Liver (tissue), 9 donors: ENCODE measurements around the gene ERC2. TPM values are rescaled to one million over a fixed set of nuclear protein-coding genes. Genes with fewer than 3 reads are reported as not detected.

Experiments
- DNase-seq: peaks from one replicate; pipeline ENCODE4 v3.0.0-alpha.2; 2017; ENCODE audit warnings: low spot score
- H3K27ac ChIP-seq, 2 donors: one replicate each; pipeline ENCODE4 v1.7.0; 2013; ENCODE audit warnings: inconsistent platforms in 2 of 2, low read length in 2 of 2, control low read depth in 1 of 2, low read depth in 1 of 2, mild to moderate bottlenecking in 1 of 2
- H3K27me3 ChIP-seq, 4 donors: one replicate each; pipeline versions ENCODE4 v1.6.1 to v1.7.0; 2013; ENCODE audit warnings: low read length in 3 of 4, inconsistent platforms in 1 of 4, mild to moderate bottlenecking in 1 of 4, moderate library complexity in 1 of 4; ENCODE audit not compliant: control insufficient read depth in 4 of 4, insufficient read depth in 4 of 4
- H3K36me3 ChIP-seq, 4 donors: one replicate each; pipeline versions ENCODE4 v1.6.1 to v1.7.0; 2013; ENCODE audit warnings: low read length in 3 of 4, mild to moderate bottlenecking in 3 of 4, low read depth in 1 of 4, moderate library complexity in 1 of 4; ENCODE audit not compliant: control insufficient read depth in 4 of 4, insufficient read depth in 3 of 4
- H3K4me1 ChIP-seq, 4 donors: one replicate each; pipeline versions ENCODE4 v1.6.1 to v1.7.0; 2013; ENCODE audit warnings: low read length in 3 of 4, mild to moderate bottlenecking in 3 of 4, moderate library complexity in 1 of 4; ENCODE audit not compliant: control insufficient read depth in 4 of 4, insufficient read depth in 4 of 4
- H3K4me3 ChIP-seq, 3 donors: one replicate each; pipeline versions ENCODE4 v1.6.1 to v1.7.0; 2013; ENCODE audit warnings: low read length in 3 of 3, control low read depth in 1 of 3, low read depth in 1 of 3, mild to moderate bottlenecking in 1 of 3
- H3K9ac ChIP-seq, 2 donors: one replicate each; pipeline ENCODE4 v1.7.0; 2013; ENCODE audit warnings: low read length in 2 of 2, mild to moderate bottlenecking in 2 of 2, moderate library complexity in 2 of 2, control low read depth in 1 of 2, low read depth in 1 of 2
- H3K9me3 ChIP-seq, 4 donors: one replicate each; pipeline versions ENCODE4 v1.6.1 to v1.7.0; 2013; ENCODE audit warnings: low read length in 3 of 4; ENCODE audit not compliant: control insufficient read depth in 4 of 4
- ATF3 ChIP-seq: IDR thresholded peaks from 2 replicates; pipeline ENCODE4 v1.6.1; 2016; ENCODE audit warnings: antibody characterized with exemption
- CTCF ChIP-seq: fragments of 150-350 bp; IDR thresholded peaks from 2 replicates; pipeline ENCODE4 v1.5.1; 2017; ENCODE audit warnings: improper control_type of control experiment, low read depth, low read length; ENCODE audit not compliant: missing input control
- FOXA1 ChIP-seq: IDR thresholded peaks from 2 replicates; pipeline ENCODE4 v1.6.1; 2016; ENCODE audit warnings: antibody characterized with exemption
- FOXA2 ChIP-seq: IDR thresholded peaks from 2 replicates; pipeline ENCODE4 v1.6.1; 2016; ENCODE audit warnings: antibody characterized with exemption
- GABPA ChIP-seq, 2 donors: IDR thresholded peaks in 1 of 2; conservative IDR thresholded peaks in 1 of 2; 2 replicates each; pipeline ENCODE4 v1.6.1; 2016; ENCODE audit warnings: antibody characterized with exemption in 2 of 2, mild to moderate bottlenecking in 1 of 2, moderate library complexity in 1 of 2
- HNF4A ChIP-seq, 2 donors: conservative IDR thresholded peaks; 2 replicates each; pipeline ENCODE4 v1.6.1; 2016; ENCODE audit warnings: antibody characterized with exemption in 2 of 2, mild to moderate bottlenecking in 2 of 2
- HNF4G ChIP-seq: IDR thresholded peaks from 2 replicates; pipeline ENCODE4 v1.6.1; 2016; ENCODE audit warnings: antibody characterized with exemption
- JUND ChIP-seq, 2 donors: IDR thresholded peaks; 2 replicates each; pipeline ENCODE4 v1.6.1; 2016; ENCODE audit warnings: antibody characterized with exemption in 2 of 2
- MAX ChIP-seq: IDR thresholded peaks from 2 replicates; pipeline ENCODE4 v1.6.1; 2016; ENCODE audit warnings: antibody characterized with exemption
- RAD21 ChIP-seq, 2 donors: IDR thresholded peaks; 2 replicates each; pipeline ENCODE4 v1.6.1; 2016; ENCODE audit warnings: antibody characterized with exemption in 2 of 2, mild to moderate bottlenecking in 2 of 2
- REST ChIP-seq: IDR thresholded peaks from 2 replicates; pipeline ENCODE4 v1.6.1; 2016; ENCODE audit warnings: antibody characterized with exemption, mild to moderate bottlenecking
- RXRA ChIP-seq, 2 donors: IDR thresholded peaks; 2 replicates each; pipeline ENCODE4 v1.6.1; 2017 to 2018; ENCODE audit warnings: antibody characterized with exemption in 2 of 2, mild to moderate bottlenecking in 1 of 2
- SP1 ChIP-seq: IDR thresholded peaks from 2 replicates; pipeline ENCODE4 v1.6.1; 2018; ENCODE audit warnings: antibody characterized with exemption, mild to moderate bottlenecking
- TAF1 ChIP-seq: conservative IDR thresholded peaks from 2 replicates; pipeline ENCODE4 v1.6.1; 2016; ENCODE audit warnings: antibody characterized with exemption, mild to moderate bottlenecking
- YY1 ChIP-seq: IDR thresholded peaks from 2 replicates; pipeline ENCODE4 v1.6.1; 2016; ENCODE audit warnings: antibody characterized with exemption, mild to moderate bottlenecking
- ZBTB33 ChIP-seq: IDR thresholded peaks from 2 replicates; pipeline ENCODE4 v1.6.1; 2016; ENCODE audit warnings: antibody characterized with exemption
- WGBS: extraction: QIAGEN DNeasy Blood & Tissue Kit; methylation state at CpG from one replicate; pipeline ENCODE4 v1.1.7; 2013; 5-methylcytosine and 5-hydroxymethylcytosine counted together
- polyA plus RNA-seq, 2 donors: library from polyadenylated mRNA; stranded (reverse) in 1 of 2; unstranded in 1 of 2; fragments of 200-250 nt in 1 of 2; fragments of >200 nt in 1 of 2; fragmentation: Nextera tagmentation in 1 of 2; extraction: Ambion mirVana in 1 of 2; gene quantifications; one replicate each; pipeline versions ENCODE4 v1.2.1 to v1.2.3, GENCODE V29; 2013 to 2015
- total RNA-seq, 2 donors: library from RNA; depleted of rRNA; stranded (reverse); fragments of >200 nt; gene quantifications; one replicate each; pipeline ENCODE4 v1.2.3, GENCODE V29; 2014
- donor health status: healthy.
- donor health status: healthy.
- donor health status: healthy.
- donor health status: healthy.
- donor health status: healthy.

ERC2 gene
- total and polyA plus RNA-seq, 4 donors = 0.14 to 0.25 TPM; not detected in 2

- Histone ChIP-seq H3K27ac (no peak overlapping the region), H3K27me3 (no peaks in the 10 kb centered on the region), H3K4me3 (no peak overlapping the region), H3K4me1 (no peaks in the 10 kb centered on the region), H3K9me3 (peaks cover 0 to 4% (median 2%) of the 10 kb centered on the region in 4 donors), H3K9ac (no peak overlapping the region), H3K36me3 (no peaks in the 10 kb centered on the region)
- TF ChIP-seq SP1 (no peak), ZBTB33 (no peak)
- DNase-seq = no peak
Measured at GRCh38 chr3:56282341-56282740, 185.9 kb downstream of the ERC2 start.

- no peak overlapping the region for H3K4me3 ChIP-seq
- no peaks in the 10 kb centered on the region for H3K27me3 ChIP-seq
- peaks cover 0 to 4% (median 2%) of the 10 kb centered on the region in 4 donors for H3K9me3 ChIP-seq
- no peaks in the 10 kb centered on the region for H3K36me3 ChIP-seq
- 69% methylated on average over 1 of the region's 1 CpG for WGBS
- H3K27ac ChIP-seq = no peak overlapping the region
- H3K4me1 ChIP-seq = no peaks in the 10 kb centered on the region
- no peak for TF ChIP-seq HNF4A (conservative IDR thresholded peaks at IDR 0.05)
- TF ChIP-seq GABPA (IDR thresholded peaks at IDR 0.05 in 1 of 2, conservative IDR thresholded peaks at IDR 0.05 in 1 of 2) = no peak
- TF ChIP-seq FOXA2 = no peak
- TF ChIP-seq ZBTB33 = no peak
- TF ChIP-seq REST = no peak
- no peak for TF ChIP-seq CTCF
- TF ChIP-seq RXRA (IDR thresholded peaks at IDR 0.05) = no peak
- TF ChIP-seq TAF1 = no peak
- no peak for TF ChIP-seq ATF3
- no peak for TF ChIP-seq MAX
- no peak for TF ChIP-seq RAD21 (IDR thresholded peaks at IDR 0.05)
- no peak for TF ChIP-seq JUND (IDR thresholded peaks at IDR 0.05)
- no peak for TF ChIP-seq YY1
- TF ChIP-seq FOXA1 = no peak
- TF ChIP-seq HNF4G = no peak
- DNase-seq = no peak
- no peak overlapping the region for H3K9ac ChIP-seq
Measured at GRCh38 chr3:56277236-56277635, 191.0 kb downstream of the ERC2 start.
